ENCODE data around the gene DEXI. TPM values are rescaled to one million over a fixed set of nuclear protein-coding genes. Genes with fewer than 3 reads are reported as not detected.

Gene DEXI
- total RNA-seq, 1 donor from 2014 or later, result 94.2 TPM

- DNase-seq (ENCODE audit: low spot score in 2 of 2), result peak; percentile 46 to 89
- Histone ChIP-seq H3K4me3 (peak overlapping the region in 1 of 2 donors; percentile 29), H3K27ac (peak overlapping the region in 1 of 2 donors; percentile 64), H3K9me3 (no peaks in the 10 kb centered on the region), H3K27me3 (no peaks in the 10 kb centered on the region), H3K36me3 (peaks cover 14 to 16% of the 10 kb centered on the region in 2 donors), H3K4me1 (peaks cover 0 to 14% of the 10 kb centered on the region in 2 donors)
- intact Hi-C loops (cut with DNase I), result loop anchor here (5.0 to 10.0 kb wide), 3 partner anchors 393 to 531 kb away; no protein-coding TSS in a partner anchor
- peak; percentile 92 to 94 (median 93) for TF ChIP-seq CTCF (IDR thresholded peaks at IDR 0.05)
Measured at GRCh38 chr16:10964039-10964890, 22.0 kb upstream of the DEXI start.

- Histone ChIP-seq H3K36me3 (peaks cover 19 to 26% of the 10 kb centered on the region in 2 donors), H3K4me1 (peaks cover 0 to 14% of the 10 kb centered on the region in 2 donors), H3K4me3 (no peak overlapping the region), H3K27ac (peak overlapping the region; percentile 69 to 74), H3K27me3 (no peaks in the 10 kb centered on the region), H3K9me3 (no peaks in the 10 kb centered on the region)
- no peak for TF ChIP-seq CTCF (IDR thresholded peaks at IDR 0.05)
- intact Hi-C loops (cut with DNase I), result loop anchor here (5.0 to 10.0 kb wide), 3 partner anchors 396 to 534 kb away; no protein-coding TSS in a partner anchor
- DNase-seq (ENCODE audit: low spot score in 2 of 2), result peak in 1 of 2 donors; percentile 90
Measured at GRCh38 chr16:10961231-10961630, 19.0 kb upstream of the DEXI start.

- intact Hi-C loops (cut with DNase I), result no loop called here
- no peak for DNase-seq (ENCODE audit: low spot score in 2 of 2)
- no peak overlapping the region for H3K27ac ChIP-seq
- H3K9me3 ChIP-seq, result no peaks in the 10 kb centered on the region
- H3K4me3 ChIP-seq, result no peak overlapping the region
- peaks cover 19 to 26% of the 10 kb centered on the region in 2 donors for H3K36me3 ChIP-seq
- H3K4me1 ChIP-seq, result peaks cover 0 to 12% of the 10 kb centered on the region in 2 donors
- H3K27me3 ChIP-seq, result no peaks in the 10 kb centered on the region
- no peak for TF ChIP-seq CTCF (IDR thresholded peaks at IDR 0.05)
Measured at GRCh38 chr16:10959161-10959560, 16.9 kb upstream of the DEXI start.

- Histone ChIP-seq H3K27ac (no peak overlapping the region), H3K27me3 (no peaks in the 10 kb centered on the region), H3K4me3 (no peak overlapping the region), H3K4me1 (peaks cover 0 to 14% of the 10 kb centered on the region in 2 donors), H3K9me3 (no peaks in the 10 kb centered on the region), H3K36me3 (peaks cover 12 to 17% of the 10 kb centered on the region in 2 donors)
- no peak for TF ChIP-seq CTCF (IDR thresholded peaks at IDR 0.05)
- intact Hi-C loops (cut with DNase I), result no loop called here
- DNase-seq (ENCODE audit: low spot score in 2 of 2), result no peak
Measured at GRCh38 chr16:10957771-10958482, 15.7 kb upstream of the DEXI start.

- TF ChIP-seq CTCF (IDR thresholded peaks at IDR 0.05), result no peak
- Histone ChIP-seq H3K36me3 (peaks cover 5 to 10% of the 10 kb centered on the region in 2 donors), H3K4me1 (peaks cover 0 to 3% of the 10 kb centered on the region in 2 donors), H3K4me3 (no peak overlapping the region), H3K27ac (no peak overlapping the region), H3K27me3 (no peaks in the 10 kb centered on the region), H3K9me3 (no peaks in the 10 kb centered on the region)
- intact Hi-C loops (cut with DNase I), result no loop called here
- no peak for DNase-seq (ENCODE audit: low spot score in 2 of 2)
Measured at GRCh38 chr16:10954903-10955302, 12.6 kb upstream of the DEXI start.
